Calu3 (cell line): Measurements from ENCODE around the gene FRMPD4. TPM values are rescaled to one million over a fixed set of nuclear protein-coding genes. Genes with fewer than 3 reads are reported as not detected.

Experiments used
- BruUV-seq: library from RNA; stranded (reverse); fragments of 400-500 nt; replicated peaks from 2 replicates; lab custom pipeline; 2021; lab: Mats Ljungman, UMichigan
- CTCF ChIA-PET: fragments of 300-600 bp; sonication (Branson Sonifier 250); formaldehyde crosslinking; loops from one replicate; lab custom pipeline; 2022; ENCODE audit warnings: antibody characterized with exemption; lab: Charles Lee
- DNase-seq: peaks from one replicate; pipeline ENCODE4 v3.0.0; 2022
- H3K27ac Mint-ChIP-seq: one replicate; pipeline ENCODE4 v1.8.0; 2022; ENCODE audit warnings: mixed read lengths; ENCODE audit not compliant: unreplicated experiment
- H3K27me3 Mint-ChIP-seq: one replicate; pipeline ENCODE4 v1.8.0; 2022; ENCODE audit warnings: mixed read lengths; ENCODE audit not compliant: unreplicated experiment
- H3K36me3 Mint-ChIP-seq: one replicate; pipeline ENCODE4 v1.8.0; 2022; ENCODE audit warnings: mild to moderate bottlenecking, moderate library complexity, mixed read lengths; ENCODE audit not compliant: insufficient read depth, unreplicated experiment
- H3K4me1 Mint-ChIP-seq: one replicate; pipeline ENCODE4 v1.8.0; 2022; ENCODE audit warnings: mild to moderate bottlenecking, low read depth, mixed read lengths; ENCODE audit not compliant: unreplicated experiment
- H3K4me3 Mint-ChIP-seq: one replicate; pipeline ENCODE4 v1.8.0; 2022; ENCODE audit warnings: mild to moderate bottlenecking, low read depth, moderate library complexity, mixed read lengths; ENCODE audit not compliant: unreplicated experiment
- H3K9me3 Mint-ChIP-seq: one replicate; pipeline ENCODE4 v1.8.0; 2022; ENCODE audit warnings: low read depth, mixed read lengths; ENCODE audit not compliant: unreplicated experiment
- CTCF ChIP-seq: fragments of 200-600 bp; IDR thresholded peaks from one replicate; pipeline ENCODE4 v1.8.0; 2022; ENCODE audit warnings: antibody characterized with exemption; ENCODE audit not compliant: unreplicated experiment
- intact Hi-C: fragments of 100-400 bp; cut with micrococcal nuclease; formaldehyde crosslinking; loops from one replicate; pipeline ENCODE4 v1.10.0; 2022; ENCODE audit not compliant: unreplicated experiment
- total RNA-seq: library from RNA; stranded (reverse); gene quantifications from 2 replicates; pipeline ENCODE4 v1.2.3, GENCODE V29; 2022

The FRMPD4 gene
- total RNA-seq, 1 experiment from 2014 or later: not detected

- H3K36me3 Mint-ChIP-seq: no peaks in the 10 kb centered on the region
- peaks cover 63% of the 10 kb centered on the region for H3K27me3 Mint-ChIP-seq
- intact Hi-C loops: no loop called here
- no peaks in the 10 kb centered on the region for H3K4me1 Mint-ChIP-seq
- H3K27ac Mint-ChIP-seq: no peak overlapping the region
- BruUV-seq: no TSS peak
- no peak overlapping the region for H3K4me3 Mint-ChIP-seq
- TF ChIP-seq CTCF: no peak
- DNase-seq: no peak
- CTCF ChIA-PET: no interaction called here
- no peaks in the 10 kb centered on the region for H3K9me3 Mint-ChIP-seq
Measured at GRCh38 chrX:12400218-12400617, 261.9 kb downstream of the FRMPD4 start.

- intact Hi-C loops: no loop called here
Measured at GRCh38 chrX:12401252-12401651, 263.0 kb downstream of the FRMPD4 start.

DNA sequence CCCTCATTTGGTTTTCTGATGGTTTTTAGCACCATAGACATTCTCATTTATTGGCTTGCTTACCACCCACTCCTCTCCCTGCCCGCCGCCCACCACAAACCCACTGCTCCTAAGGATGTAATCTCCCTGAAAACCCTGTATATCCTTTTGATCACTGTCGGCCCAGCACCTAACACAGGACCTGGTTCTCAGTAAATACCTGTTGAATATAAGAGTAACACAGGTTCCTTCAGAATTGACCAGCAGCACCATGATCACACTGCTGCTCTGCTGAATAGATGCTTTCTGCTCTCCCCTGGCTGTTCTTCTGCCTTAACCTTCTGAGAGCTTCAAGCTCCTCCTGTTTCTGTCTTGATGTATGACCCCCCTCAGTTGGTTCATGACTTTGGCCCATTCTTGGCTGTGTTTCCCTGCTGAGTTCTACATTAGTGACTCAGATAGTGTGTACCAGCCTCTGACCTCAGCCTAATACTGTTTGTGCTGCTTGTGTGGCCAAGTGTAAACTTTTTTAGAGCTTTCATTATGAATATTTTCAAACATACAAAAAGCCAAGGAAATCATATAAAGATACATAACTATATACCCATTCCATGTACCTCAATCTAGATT is 265.3 kb downstream of the FRMPD4 start:
- Mint-ChIP-seq H3K36me3 (no peaks in the 10 kb centered on the region), H3K27ac (no peak overlapping the region), H3K9me3 (no peaks in the 10 kb centered on the region), H3K27me3 (peaks cover 73% of the 10 kb centered on the region), H3K4me3 (no peak overlapping the region), H3K4me1 (no peaks in the 10 kb centered on the region)
- intact Hi-C loops: no loop called here
- CTCF ChIA-PET: no interaction called here
- TF ChIP-seq CTCF: no peak
- BruUV-seq: no TSS peak
- no peak for DNase-seq

More at GRCh38 chrX:12401252-12401651, 263.0 kb downstream of the FRMPD4 start:
- no TSS peak for BruUV-seq
- CTCF ChIA-PET: no interaction called here
- Mint-ChIP-seq H3K36me3 (no peaks in the 10 kb centered on the region), H3K9me3 (no peaks in the 10 kb centered on the region), H3K27ac (no peak overlapping the region), H3K27me3 (peaks cover 63% of the 10 kb centered on the region), H3K4me1 (no peaks in the 10 kb centered on the region), H3K4me3 (no peak overlapping the region)
- TF ChIP-seq CTCF: no peak
- no peak for DNase-seq

DNA sequence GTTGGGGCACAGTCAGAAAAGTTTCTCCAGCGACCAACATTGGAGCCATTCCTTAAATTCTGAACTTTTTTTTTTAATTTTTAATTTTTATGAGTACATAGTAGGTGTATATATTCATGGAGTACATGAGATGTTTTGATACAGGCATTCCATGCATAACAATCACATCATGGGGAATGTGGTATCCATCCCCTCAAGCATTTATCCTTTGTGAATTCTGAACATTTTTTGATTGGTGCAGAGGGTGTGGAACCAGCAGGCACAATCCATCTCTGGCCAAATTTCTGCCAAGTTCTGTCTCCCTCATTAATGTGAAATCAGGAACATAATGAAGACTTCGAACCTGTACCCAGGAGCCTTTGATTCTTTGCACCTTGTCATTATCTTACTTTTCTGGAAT is 267.0 kb downstream of the FRMPD4 start:
- no peak for DNase-seq
- no peak overlapping the region for H3K4me3 Mint-ChIP-seq
- H3K27ac Mint-ChIP-seq: no peak overlapping the region
- H3K27me3 Mint-ChIP-seq: peaks cover 79% of the 10 kb centered on the region
- H3K4me1 Mint-ChIP-seq: no peaks in the 10 kb centered on the region
- TF ChIP-seq CTCF: no peak
- CTCF ChIA-PET: no interaction called here
- BruUV-seq: no TSS peak
- H3K36me3 Mint-ChIP-seq: no peaks in the 10 kb centered on the region
- intact Hi-C loops: no loop called here
- H3K9me3 Mint-ChIP-seq: no peaks in the 10 kb centered on the region
